Stimulated activated CD8-positive, alpha-beta memory T cell treated with anti-CD3 and anti-CD28 coated beads, Interleukin-15, amount 100 ng/mL, for 48 hours (primary cell): ENCODE measurements around the gene RAB11FIP3.

Source experiments
- DNase-seq, 2 donors: peaks; one replicate each; pipeline ENCODE4 v3.0.0-alpha.2; 2020; ENCODE audit warnings: low read depth in 2 of 2

Gene RAB11FIP3

DNA sequence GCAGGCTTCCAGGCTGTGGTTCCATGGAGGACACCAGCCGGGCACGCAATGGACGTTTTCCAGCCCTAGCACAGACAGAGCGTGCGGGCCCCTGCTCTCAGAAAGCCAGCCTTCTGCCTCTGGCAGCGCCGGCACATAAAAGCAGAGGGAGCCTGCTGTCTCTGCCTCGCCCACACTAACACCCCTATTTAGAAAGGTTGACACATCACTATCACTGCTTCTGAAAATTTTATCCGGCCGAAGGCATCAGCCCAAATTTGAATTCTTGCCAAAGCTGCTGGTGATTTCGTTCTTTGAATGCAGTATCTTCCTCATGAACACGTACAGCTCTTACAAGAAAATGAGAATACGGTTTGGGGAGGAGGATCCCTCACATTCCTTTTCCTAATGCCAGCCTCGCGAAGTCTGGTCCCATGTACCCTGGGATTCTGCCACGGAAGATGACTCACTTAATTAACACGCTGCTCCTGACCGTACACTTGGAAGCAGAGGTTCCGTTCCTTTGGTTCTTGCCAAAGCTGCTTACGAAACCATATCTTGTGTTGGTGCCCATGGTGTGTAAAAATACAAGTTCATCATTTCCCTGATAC is 1.3 kb upstream of the RAB11FIP3 start:
- DNase-seq = no peak

DNA sequence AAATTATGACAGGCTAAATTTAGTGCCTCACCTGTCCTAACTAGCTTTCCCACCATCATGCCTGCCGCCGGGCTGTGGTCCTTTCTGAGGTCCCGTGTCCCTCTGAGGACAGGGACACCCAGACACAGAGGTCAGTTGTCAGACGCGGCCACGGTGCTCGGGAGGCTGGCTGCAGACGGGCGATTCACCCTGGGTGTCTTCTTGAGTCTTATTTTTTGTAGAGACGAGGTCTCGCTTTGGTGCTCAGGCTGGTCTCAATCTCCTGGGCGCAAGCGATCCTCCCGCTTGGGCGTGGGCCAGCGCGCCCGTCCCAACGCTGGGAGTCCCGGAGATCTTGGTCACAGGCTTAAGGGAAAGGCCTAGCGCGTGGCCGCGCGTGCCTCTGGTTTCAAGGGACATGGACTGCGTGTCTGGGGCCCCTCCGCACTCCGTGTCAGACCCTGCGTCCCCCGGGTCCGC is 797 bp upstream of the RAB11FIP3 start:
- no peak for DNase-seq

DNA sequence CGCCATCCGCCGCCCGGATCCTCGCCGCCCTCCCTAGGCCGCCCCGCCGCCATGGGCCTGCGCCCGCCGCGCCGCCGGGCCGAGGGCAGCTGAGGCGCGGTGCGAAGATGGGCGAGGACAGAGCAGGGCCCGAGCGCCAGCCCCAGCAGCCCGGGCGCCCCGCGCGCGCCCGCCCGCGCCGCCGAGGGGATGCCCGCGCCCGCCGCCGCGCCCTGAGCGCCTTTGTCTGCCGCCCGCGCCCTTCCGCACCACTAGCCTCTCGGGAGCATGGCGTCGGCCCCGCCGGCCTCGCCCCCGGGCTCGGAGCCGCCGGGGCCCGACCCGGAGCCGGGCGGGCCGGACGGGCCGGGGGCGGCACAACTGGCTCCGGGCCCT is 278 bp downstream of the RAB11FIP3 start:
- DNase-seq = no peak

DNA sequence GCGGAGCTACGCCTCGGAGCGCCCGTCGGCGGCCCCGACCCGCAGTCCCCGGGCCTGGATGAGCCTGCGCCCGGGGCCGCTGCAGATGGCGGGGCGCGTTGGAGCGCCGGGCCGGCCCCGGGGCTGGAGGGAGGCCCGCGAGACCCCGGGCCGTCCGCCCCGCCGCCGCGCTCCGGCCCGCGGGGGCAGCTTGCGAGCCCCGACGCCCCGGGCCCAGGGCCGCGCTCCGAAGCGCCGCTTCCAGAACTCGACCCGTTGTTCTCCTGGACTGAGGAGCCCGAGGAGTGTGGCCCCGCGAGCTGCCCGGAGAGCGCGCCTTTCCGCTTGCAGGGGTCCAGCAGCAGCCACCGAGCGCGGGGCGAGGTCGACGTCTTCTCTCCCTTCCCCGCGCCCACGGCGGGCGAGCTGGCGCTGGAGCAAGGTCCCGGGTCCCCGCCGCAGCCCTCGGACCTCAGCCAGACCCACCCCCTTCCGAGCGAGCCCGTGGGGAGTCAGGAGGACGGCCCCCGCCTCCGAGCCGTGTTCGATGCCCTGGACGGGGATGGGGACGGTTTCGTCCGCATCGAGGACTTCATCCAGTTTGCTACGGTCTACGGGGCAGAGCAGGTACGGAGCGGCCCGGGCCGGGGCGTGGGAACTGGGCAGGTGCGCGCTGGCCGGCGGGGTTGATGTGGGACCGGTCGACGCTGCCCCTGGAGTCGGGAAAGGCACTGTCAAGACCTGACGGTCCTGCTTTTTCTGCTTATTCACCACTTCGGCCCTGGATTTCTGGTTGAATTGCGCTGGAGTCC is 861 bp downstream of the RAB11FIP3 start:
- DNase-seq = no peak

DNA sequence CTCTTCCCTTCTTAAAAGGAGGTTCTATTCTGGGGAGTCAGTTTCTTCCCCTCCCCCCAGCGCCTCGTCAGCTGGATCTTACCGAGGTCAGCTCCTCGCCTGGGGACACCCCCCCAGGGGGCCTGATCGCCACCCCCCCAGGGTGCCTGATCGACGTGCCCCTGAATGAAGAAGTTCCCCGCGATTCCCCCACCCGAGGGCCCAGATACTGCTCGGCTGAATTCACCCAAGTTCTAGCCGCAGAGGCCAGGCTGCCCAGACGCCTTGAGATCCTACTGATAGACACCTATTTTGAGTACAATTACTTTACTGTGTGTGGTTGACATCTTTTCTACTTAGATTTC is 1.4 kb downstream of the RAB11FIP3 start:
- no peak for DNase-seq

DNA sequence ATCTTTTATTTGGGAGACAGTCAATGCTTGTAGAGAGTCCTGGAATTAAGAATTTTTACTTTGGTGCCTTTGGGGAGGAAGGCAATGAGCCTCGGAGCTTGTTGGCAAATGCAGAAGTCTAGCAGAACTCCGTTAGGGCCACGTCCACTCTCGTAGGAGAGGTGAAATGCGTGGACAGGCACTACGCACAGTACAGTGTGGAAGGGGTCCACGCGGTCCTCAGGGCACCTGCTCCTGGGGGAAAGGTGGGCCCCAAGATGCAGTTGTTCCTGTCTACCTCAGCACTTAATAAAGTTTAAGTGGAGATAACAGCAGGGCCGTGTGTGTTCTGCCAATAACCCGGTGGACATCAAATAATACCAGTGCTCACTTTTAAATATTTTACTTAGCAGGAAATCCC is 1.8 kb downstream of the RAB11FIP3 start:
- no peak for DNase-seq

DNA sequence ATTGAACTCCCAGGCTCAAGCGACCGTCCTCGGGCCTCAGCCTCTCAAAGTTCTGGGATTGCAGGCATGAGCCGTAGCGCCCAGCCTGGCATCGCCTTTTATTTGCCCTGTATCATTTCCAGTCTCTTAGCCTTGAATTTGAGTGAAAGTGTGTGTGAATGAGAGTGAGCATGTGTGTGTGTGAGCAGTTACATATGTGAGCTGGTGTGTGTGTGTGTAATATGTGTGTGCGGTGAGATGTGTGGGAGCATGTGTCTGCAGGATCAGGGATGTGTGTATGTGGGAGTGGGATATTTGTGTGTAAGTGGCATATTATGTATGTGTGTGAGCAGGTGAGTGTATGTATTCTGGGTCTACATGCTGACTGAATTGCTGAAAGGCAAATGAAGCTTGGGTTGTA is 5.5 kb downstream of the RAB11FIP3 start:
- no peak for DNase-seq

DNA sequence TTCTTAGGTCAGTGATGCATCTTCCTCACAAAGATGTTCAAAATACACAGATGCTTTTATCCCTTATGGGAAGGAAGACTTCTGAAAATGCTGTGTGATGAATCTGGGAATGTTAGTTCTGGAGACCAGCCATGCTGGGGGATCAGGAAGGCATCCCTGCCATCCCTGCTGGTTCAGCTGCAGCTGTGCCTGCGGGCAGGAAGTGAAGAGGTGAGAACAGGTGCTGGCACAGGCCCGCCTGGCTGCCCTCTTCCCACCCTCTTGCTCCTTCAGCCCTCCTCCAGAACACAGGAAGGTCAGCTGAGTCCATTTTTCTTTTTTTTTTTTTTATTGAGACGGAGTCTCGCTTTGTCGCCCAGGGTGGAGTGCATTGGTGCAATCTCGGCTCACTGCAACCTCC is 15.2 kb downstream of the RAB11FIP3 start:
- DNase-seq = no peak

DNA sequence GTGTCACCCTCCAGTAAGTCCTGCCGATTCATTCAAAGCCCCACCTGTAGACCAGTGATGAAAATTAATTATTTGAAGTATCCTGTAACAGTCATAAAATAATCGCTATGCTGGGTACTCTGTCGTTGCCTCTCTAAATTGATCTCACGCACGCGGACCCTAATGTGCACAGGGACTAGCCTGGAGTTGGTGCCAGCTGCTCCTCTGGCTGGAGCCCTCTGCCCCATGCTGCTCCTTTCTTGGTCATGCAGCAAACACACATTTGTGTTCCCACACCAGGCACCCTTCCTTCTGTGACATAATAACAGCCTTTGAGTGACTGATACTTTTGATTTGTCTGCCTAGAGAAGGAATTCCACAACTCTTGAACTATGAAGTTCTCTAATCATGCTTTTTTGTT is 16.0 kb downstream of the RAB11FIP3 start:
- no peak for DNase-seq

DNA sequence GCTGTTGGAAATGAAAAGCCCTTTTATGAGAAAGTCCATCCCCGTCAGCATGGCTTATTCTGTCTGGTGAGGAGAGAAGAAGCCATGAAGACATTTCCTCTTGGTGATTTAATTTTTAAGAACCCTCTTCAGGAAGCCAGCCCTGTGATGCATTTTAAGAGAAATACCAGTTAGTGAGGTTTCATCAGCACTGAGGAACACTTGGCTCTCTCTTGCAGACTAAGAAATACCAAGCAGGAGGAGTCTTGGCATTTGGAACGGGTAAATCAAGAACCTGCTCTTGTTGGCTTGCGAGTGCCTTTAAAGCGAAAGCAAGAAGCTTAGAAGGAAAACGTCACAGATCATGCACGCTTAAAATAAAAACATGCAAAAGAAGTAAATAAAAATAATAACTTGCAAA is 17.5 kb downstream of the RAB11FIP3 start:
- no peak for DNase-seq

DNA sequence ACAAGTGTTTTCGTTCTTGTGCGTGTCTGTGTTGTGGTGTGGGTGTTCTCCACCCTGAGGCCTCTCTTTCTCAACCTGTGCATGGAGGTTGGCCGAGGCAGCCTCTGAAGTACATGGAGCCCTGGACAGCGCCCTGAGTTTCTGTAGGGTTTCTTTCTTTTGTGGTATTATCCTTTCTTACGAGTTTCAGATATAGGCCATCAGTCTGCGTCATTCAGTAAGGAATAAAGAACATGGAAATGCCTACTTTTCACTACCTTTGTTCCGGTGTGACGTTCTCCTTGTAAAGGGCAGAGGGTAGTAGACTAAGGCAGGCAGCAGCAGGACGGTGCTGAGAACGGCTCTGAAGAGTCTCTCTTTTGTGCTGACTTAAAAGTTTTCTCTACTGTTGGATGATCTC is 18.6 kb downstream of the RAB11FIP3 start:
- DNase-seq = no peak

DNA sequence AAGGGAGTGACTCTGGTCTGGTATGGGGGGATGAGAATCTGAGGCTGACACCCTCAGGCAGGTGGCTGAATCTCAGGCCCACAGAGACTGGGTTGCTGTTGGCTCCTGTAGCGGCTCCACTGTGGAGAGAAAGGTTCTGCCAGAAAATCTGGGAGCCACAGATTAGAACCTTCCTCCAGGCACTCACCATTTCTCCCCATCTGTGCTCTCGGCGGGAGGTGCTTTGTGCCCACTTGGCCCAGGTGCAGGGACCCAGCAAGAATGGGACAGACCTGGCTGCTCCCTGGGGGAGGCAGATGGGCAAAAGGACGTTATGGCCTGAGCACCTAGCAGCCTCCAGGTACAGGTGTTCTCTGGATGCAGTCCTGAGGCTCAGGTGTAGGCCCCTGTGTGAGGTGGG is 20.1 kb downstream of the RAB11FIP3 start:
- no peak for DNase-seq

DNA sequence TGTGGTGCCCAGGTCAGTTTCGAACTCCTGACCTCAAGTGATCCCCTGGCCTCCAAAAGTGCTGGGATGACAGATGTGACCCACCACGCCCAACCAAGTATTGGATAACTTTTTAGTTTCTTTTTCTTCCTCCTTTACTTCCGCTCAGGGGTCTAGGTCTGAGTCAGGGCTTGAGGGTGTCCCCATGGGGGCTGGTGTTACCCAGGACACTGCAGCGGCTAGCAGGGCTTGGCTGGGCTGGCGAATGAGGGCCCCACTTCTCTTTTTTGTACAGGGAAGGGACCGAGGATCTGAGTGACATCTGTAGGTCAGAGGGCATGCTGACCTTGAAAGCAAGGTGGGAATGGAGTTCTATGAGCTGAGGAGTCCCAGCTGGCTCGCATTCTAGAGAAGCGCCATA is 24.9 kb downstream of the RAB11FIP3 start:
- DNase-seq = no peak

DNA sequence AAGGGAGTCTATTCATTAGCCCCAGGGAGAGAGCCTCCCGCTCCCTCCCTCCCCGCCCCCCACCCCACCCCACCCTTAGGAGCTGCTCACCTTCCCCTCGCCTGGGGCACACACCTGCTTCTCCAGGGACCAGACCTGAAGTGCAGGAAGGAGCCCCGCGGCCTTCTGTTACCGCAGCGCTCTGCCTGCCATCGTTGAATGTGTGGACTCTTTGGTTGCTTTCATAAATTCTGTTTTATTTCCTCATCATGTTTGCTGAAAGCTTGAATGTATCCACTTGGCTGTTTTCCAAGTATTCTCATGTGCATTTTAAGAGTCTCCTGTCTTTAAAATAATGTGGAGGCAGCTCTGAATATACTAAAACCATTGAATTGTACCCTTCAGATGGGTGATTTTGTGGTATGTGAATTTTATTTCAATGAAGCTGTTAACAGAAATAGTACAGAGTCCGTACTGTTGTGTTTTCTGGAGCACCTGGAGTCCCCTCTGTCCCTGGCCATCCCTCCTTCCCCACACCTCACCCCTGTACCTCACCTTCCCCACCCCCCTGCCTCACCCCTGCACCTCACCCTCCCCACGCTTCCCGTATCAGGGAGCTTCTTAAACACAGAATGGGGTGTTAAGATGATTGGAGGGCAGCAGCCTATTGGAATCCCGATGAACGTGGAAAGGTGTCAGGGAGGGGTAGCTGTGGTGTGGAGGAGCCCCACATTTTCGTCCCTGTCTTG is 25.5 kb downstream of the RAB11FIP3 start:
- DNase-seq = no peak

DNA sequence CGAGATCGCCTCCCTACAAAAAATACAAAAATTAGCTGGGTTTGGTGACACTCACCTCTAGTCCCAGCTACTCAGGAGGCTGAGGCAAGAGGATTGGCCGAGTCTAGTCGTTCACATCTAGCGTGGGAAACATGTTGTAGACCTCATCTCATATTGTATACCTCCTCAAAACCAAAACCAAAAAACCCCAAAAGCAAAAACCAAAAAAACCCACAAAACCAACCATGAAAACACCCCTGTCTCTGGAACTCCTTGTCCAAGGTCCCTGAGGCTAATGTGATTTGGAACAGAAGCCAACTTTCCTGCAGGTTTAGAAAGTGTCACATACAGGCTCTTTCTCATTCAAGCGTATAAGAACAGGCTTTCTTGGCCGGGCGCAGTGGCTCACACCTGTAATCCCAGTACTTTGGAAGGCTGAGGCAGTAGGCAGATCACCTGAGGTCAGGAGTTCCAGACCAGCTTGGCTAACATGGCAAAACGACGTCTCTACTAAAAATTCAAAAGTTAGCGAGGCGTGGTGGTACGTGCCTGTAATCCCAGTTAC is 29.0 kb downstream of the RAB11FIP3 start:
- DNase-seq = no peak

DNA sequence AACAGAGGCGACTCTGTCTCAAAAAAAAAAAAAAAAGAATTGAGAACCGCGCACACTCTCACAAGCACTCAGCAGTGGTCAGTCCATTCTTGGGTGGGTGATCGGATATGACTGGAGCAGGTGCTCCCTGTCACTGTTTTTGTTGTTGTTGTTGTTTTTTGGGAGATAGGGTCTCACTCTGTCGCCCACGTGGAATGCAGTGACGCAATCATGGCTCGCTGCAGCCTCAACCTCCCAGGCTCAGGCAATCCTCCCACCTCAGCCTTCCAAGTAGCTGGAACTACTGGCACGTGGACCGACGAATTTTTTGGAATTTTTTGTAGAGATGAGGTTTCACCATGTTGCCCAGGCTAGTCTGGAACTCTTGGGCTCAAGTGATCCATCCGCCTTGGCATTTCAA is 30.0 kb downstream of the RAB11FIP3 start:
- DNase-seq = no peak

DNA sequence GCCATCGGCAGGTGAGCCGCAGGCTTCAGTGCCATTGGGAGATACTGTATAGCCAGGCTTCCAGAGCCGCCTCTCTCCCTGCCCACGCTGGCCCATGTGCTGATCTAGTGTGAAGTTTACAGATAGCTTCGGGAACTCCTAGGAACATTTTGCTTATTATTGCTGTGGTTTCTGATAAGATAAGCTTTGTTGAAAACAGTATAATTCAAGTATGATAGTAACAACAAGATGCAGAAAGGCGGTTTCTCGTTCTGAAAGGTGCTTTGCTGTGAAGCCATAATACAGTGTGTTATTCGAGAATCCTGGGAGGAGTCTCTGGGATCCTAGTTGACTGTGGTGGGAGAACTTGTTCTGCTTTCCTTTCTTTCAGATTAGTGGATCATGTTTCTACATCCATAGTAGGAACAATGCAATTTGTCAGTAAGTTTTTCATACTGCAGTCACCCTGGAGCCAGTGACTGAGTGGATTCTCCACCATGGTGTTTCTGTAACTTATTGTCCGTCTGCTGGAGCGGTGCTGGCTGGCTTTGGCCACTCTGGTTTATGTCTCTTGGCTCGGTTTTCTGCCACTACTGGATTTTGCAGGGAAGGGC is 31.5 kb downstream of the RAB11FIP3 start:
- no peak for DNase-seq

DNA sequence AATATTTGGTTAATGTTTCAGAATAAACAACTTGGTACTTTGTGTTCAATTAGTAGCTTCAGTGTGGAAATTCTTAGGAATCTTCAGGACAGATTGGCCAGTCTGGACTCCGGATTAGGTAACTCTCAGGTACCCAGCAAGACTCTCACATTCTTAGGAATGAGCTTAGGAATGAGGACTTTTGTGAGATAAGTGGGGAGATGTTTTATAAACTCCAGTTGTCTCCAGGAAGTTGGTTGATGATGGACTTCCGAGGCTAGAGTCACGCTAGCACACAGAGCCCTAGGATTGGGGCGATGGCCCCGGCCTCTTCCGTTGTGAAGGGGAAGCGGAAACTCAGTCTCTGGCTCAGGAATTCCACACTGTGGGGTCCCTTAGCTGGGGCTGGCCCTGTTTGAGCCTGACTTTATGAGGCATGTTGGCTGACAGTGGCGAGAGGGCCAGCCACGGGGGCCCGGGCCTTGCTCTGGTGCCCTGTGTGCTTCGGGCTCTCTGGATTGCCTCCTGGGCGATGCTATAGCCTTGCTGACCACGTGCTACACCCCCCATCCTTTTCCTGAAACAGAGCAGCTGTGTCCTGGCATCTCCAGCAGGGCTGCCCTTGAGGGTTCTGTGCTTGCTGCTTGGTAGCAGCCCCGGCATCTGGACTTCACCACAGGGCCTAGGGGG is 32.4 kb downstream of the RAB11FIP3 start:
- DNase-seq = no peak

DNA sequence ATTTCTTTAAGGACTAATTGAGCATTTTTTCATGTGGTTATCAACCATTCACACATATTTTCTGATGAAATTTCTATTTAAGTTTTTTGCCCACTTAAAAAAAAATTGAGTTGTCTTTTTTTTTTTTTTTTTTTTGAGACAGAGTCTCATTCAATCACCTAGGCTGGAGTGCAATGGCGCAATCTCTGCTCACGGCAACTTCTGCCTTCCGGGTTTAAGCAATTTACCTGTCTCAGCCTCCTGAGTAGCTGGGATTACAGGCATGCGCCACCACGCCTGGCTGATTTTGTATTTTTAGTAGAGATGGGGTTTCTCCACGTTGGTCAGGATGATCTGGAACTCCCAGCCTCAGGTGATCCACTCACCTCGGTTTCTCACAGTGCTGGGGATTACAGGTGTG is 34.3 kb downstream of the RAB11FIP3 start:
- DNase-seq = no peak

DNA sequence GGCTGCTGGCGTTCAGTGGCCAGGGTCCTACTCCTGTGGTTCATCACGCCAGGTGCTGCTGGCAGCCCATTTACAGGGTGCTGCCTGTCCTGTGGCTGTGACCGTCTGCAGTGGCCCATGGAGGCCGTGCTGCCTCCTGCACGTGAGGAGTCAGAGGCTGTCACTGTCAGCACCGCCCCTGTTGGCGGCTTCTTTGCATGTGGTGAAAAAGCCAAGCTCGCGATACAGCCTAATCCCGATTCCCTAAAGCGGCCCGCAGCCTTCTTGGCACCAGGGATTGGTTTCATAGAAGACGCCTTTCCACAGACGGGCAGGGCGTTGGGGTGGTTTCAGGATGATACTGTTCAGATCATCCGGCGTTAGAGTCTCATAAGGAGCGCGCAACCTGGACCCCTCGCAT is 35.3 kb downstream of the RAB11FIP3 start:
- no peak for DNase-seq

DNA sequence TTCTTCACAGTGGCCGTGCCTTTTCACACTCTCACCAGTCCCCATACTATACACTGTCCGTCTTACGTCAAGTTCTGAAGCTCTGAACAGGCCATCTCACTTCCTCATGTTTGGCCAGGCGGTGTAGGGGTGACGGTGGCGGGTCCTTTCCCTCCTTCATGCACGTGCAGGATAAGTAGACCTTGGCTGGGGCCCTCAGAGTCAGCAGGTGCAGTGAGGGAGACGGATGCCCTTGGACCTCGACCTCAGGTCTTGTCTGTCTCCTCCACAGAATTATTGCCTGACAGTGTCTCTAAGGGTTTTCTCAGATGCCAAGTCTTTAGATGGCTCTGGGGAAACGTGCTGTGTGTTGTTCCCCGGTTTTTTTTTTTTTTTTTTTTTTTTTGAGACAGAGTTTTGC is 37.6 kb downstream of the RAB11FIP3 start:
- no peak for DNase-seq

DNA sequence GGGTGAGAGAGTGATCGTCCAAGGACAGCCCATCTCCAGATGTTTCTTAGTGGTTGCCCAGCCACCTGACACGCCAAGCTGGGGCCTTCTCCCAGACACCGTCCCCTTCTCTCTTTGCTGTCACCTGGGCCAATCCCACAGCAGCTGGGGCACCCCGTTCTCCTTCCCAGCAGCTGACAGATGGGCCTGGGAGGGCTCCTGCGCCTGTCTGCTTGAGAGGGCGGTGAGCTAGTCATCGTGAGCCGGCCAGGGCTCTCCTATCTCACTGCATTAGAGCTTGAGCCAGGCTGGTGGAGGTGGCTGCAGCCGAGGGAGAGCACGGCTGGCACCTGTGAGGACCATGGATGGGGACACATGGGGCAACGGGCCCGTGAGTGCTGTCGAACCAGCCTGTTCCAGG is 41.2 kb downstream of the RAB11FIP3 start:
- DNase-seq = no peak
